Posterior cingulate gyrus (tissue), 11 donors: ENCODE measurements around the gene MSANTD4.
"Not testable (repeated sequence)": the region's sequence is repeated elsewhere in the genome, so short reads cannot be mapped to it uniquely, and the experiment has no call there.

Experiments
- DNase-seq, 10 donors: peaks; one replicate each; pipeline versions ENCODE4 v3.0.0 to v3.0.0-alpha.2; 2020 to 2021; ENCODE audit warnings: mixed read lengths in 3 of 10
- intact Hi-C: fragments of 100-400 bp; cut with DNase I; formaldehyde crosslinking; loops from one replicate; pipeline ENCODE4 v1.15.1; 2023

Gene MSANTD4

GRCh38 chr11:106021967-106022794 is at the start of gene MSANTD4:
MSANTD4 (minus strand) TSS chr11:106022240; CDS start chr11:106010917, 11,323 bp downstream.
- peak; percentile 99 to 100 (median 100) for DNase-seq
- intact Hi-C loops: loop anchor here (1.0 kb wide), 1 partner anchor 55 kb away; the partner anchor contains the start of genes AASDHPPT and KBTBD3

- no peak for DNase-seq
- intact Hi-C loops: loop anchor here (10.0 kb wide), 3 partner anchors 126 to 456 kb away; partner anchors contain the start of gene GRIA4
Observed at GRCh38 chr11:106070606-106071005, 48.6 kb upstream of the MSANTD4 start.

- DNase-seq: no peak
- intact Hi-C loops: no loop called here
Observed at GRCh38 chr11:106063009-106063408, 41.0 kb upstream of the MSANTD4 start.

GRCh38 chr11:106061954-106062949 is 40.2 kb upstream of the MSANTD4 start:
- no peak for DNase-seq
- intact Hi-C loops: no loop called here

- no peak for DNase-seq
- intact Hi-C loops: no loop called here
Observed at GRCh38 chr11:106061249-106061784, 39.3 kb upstream of the MSANTD4 start.

- DNase-seq: no peak
- intact Hi-C loops: no loop called here
Observed at GRCh38 chr11:106059617-106060016, 37.6 kb upstream of the MSANTD4 start.

GRCh38 chr11:106058377-106058776 is 36.3 kb upstream of the MSANTD4 start:
- DNase-seq: peak in 2 of 10 donors; percentile 55 to 71
- intact Hi-C loops: not testable (repeated sequence)

- intact Hi-C loops: no loop called here
- no peak for DNase-seq
Observed at GRCh38 chr11:106051103-106051502, 29.1 kb upstream of the MSANTD4 start.

GRCh38 chr11:106049727-106050476 is 27.9 kb upstream of the MSANTD4 start:
- no peak for DNase-seq
- intact Hi-C loops: no loop called here

GRCh38 chr11:106047631-106048030 is 25.6 kb upstream of the MSANTD4 start:
- intact Hi-C loops: no loop called here
- no peak for DNase-seq

- no peak for DNase-seq
- intact Hi-C loops: no loop called here
Observed at GRCh38 chr11:106043540-106043939, 21.5 kb upstream of the MSANTD4 start.

GRCh38 chr11:106032861-106033260 is 10.8 kb upstream of the MSANTD4 start:
- no peak for DNase-seq
- intact Hi-C loops: no loop called here

- intact Hi-C loops: no loop called here
- DNase-seq: no peak
Observed at GRCh38 chr11:106031936-106032335, 9.9 kb upstream of the MSANTD4 start.

GRCh38 chr11:106031202-106031810 is 9.3 kb upstream of the MSANTD4 start:
- intact Hi-C loops: no loop called here
- DNase-seq: no peak

- intact Hi-C loops: no loop called here
- no peak for DNase-seq
Observed at GRCh38 chr11:106030609-106031008, 8.6 kb upstream of the MSANTD4 start.

GRCh38 chr11:106022795-106023275 is 795 bp upstream of the MSANTD4 start:
- peak in 1 of 10 donors; percentile 62 for DNase-seq
- intact Hi-C loops: loop anchor here (1.0 kb wide), 1 partner anchor 54 kb away; the partner anchor contains the start of genes AASDHPPT and KBTBD3

GRCh38 chr11:106021181-106021966 is 666 bp downstream of the MSANTD4 start:
- DNase-seq: no peak
- intact Hi-C loops: no loop called here

GRCh38 chr11:106017093-106017492 is 4.9 kb downstream of the MSANTD4 start:
- DNase-seq: no peak
- intact Hi-C loops: no loop called here
